Stimulated activated CD8-positive, alpha-beta memory T cell treated with anti-CD3 and anti-CD28 coated beads, Interleukin-15, amount 100 ng/mL, for 24 hours (primary cell): ENCODE measurements around the gene SRCAP.
A peak's percentile ranks its signal among the peaks of the same experiment; 100 is the strongest.

Source experiments
- DNase-seq: peaks from one replicate; pipeline ENCODE4 v3.0.0-alpha.2; 2020; ENCODE audit warnings: low read depth

SRCAP gene

GRCh38 chr16:30736995-30737793, 38.2 kb downstream of the SRCAP start:
- no peak for DNase-seq

- DNase-seq: no peak
Observed at GRCh38 chr16:30737794-30738648, 39.0 kb downstream of the SRCAP start.

GRCh38 chr16:30738984-30739951, 40.3 kb downstream of the SRCAP start:
- no peak for DNase-seq

- no peak for DNase-seq
Observed at GRCh38 chr16:30740364-30741251, 41.6 kb downstream of the SRCAP start.

GRCh38 chr16:30741461-30741914, 42.5 kb downstream of the SRCAP start:
- no peak for DNase-seq

GRCh38 chr16:30743716-30744115, 44.7 kb downstream of the SRCAP start:
- DNase-seq: no peak

GRCh38 chr16:30744183-30744582, 45.2 kb downstream of the SRCAP start:
- no peak for DNase-seq

GRCh38 chr16:30745082-30745481, 46.1 kb downstream of the SRCAP start:
- no peak for DNase-seq

GRCh38 chr16:30746638-30747175, 47.7 kb downstream of the SRCAP start:
- no peak for DNase-seq

- no peak for DNase-seq
Observed at GRCh38 chr16:30747331-30747730, 48.4 kb downstream of the SRCAP start.

- peak; percentile 83 for DNase-seq
Observed at GRCh38 chr16:30747799-30748633, 49.0 kb downstream of the SRCAP start, which contains the start of gene PHKG2. PHKG2 (plus strand) TSS chr16:30748425; CDS start chr16:30748821, 396 bp downstream.

GRCh38 chr16:30748634-30749445, 49.9 kb downstream of the SRCAP start:
- no peak for DNase-seq

- no peak for DNase-seq
Observed at GRCh38 chr16:30750201-30750600, 51.2 kb downstream of the SRCAP start.

- no peak for DNase-seq
Observed at GRCh38 chr16:30750876-30751465, 52.0 kb downstream of the SRCAP start.

- DNase-seq: no peak
Observed at GRCh38 chr16:30753596-30753995, 54.6 kb downstream of the SRCAP start.

GRCh38 chr16:30755955-30756780, 57.2 kb downstream of the SRCAP start:
- no peak for DNase-seq

GRCh38 chr16:30756781-30757100, 57.8 kb downstream of the SRCAP start:
- no peak for DNase-seq
